MM.1S (cell line): ENCODE data around the gene LRRC42.

ENCODE experiments used
- DNase-seq: peaks from one replicate; pipeline ENCODE4 v3.0.0-alpha.2; 2015
- H2AFZ ChIP-seq: fragments of 300-600 bp; sonication (generic); 2 replicates; pipeline ENCODE4 v1.6.0; 2016; ENCODE audit warnings: antibody characterized with exemption, low read length
- H3F3A ChIP-seq: fragments of 300-600 bp; sonication (generic); 2 replicates; pipeline ENCODE4 v1.6.1; 2016; ENCODE audit warnings: mild to moderate bottlenecking, antibody characterized with exemption, low read length, moderate library complexity, mixed read lengths; ENCODE audit not compliant: insufficient read depth
- H3K27ac ChIP-seq: fragments of 300-600 bp; sonication (generic); 2 replicates; pipeline ENCODE4 v1.5.1; 2016; ENCODE audit warnings: mild to moderate bottlenecking, low read length
- H3K27me3 ChIP-seq: fragments of 300-600 bp; sonication (generic); replicated peaks from 2 replicates; pipeline ENCODE4 v1.6.0; 2016; ENCODE audit warnings: low read length; ENCODE audit not compliant: insufficient read depth
- H3K36me3 ChIP-seq: fragments of 300-600 bp; sonication (generic); replicated peaks from 2 replicates; pipeline ENCODE4 v1.6.1; 2016; ENCODE audit warnings: mild to moderate bottlenecking, low read length, mixed read lengths; ENCODE audit not compliant: insufficient read depth
- H3K4me1 ChIP-seq: fragments of 300-600 bp; sonication (generic); 2 replicates; pipeline ENCODE4 v1.6.1; 2016; ENCODE audit warnings: low read length, mixed read lengths
- H3K4me2 ChIP-seq: fragments of 300-600 bp; sonication (generic); 2 replicates; pipeline ENCODE4 v1.6.0; 2016; ENCODE audit warnings: low read depth, low read length
- H3K4me3 ChIP-seq: fragments of 300-600 bp; sonication (generic); 2 replicates; pipeline ENCODE4 v1.5.1; 2016; ENCODE audit warnings: low read length, mixed read lengths
- H3K79me2 ChIP-seq: fragments of 300-600 bp; sonication (generic); 2 replicates; pipeline ENCODE4 v1.6.1; 2016; ENCODE audit warnings: mixed run types, low read length, mixed read lengths
- H3K9ac ChIP-seq: fragments of 300-600 bp; sonication (generic); 2 replicates; pipeline ENCODE4 v1.6.1; 2016; ENCODE audit warnings: low read length, mixed read lengths
- H3K9me2 ChIP-seq: fragments of 300-600 bp; sonication (generic); replicated peaks from 2 replicates; pipeline ENCODE4 v1.6.1; 2016; ENCODE audit warnings: mild to moderate bottlenecking, low read length, mixed read lengths; ENCODE audit not compliant: insufficient read depth
- H3K9me3 ChIP-seq: fragments of 300-600 bp; sonication (generic); replicated peaks from 2 replicates; pipeline ENCODE4 v1.6.1; 2016; ENCODE audit warnings: mild to moderate bottlenecking, low read length, mixed read lengths; ENCODE audit not compliant: insufficient read depth
- H4K20me1 ChIP-seq: fragments of 300-600 bp; sonication (generic); 2 replicates; pipeline ENCODE4 v1.6.1; 2016; ENCODE audit warnings: mild to moderate bottlenecking, low read length, moderate library complexity, mixed read lengths; ENCODE audit not compliant: insufficient read depth
- CTCF ChIP-seq: fragments of 300-600 bp; sonication (generic); IDR thresholded peaks from 2 replicates; pipeline ENCODE4 v1.5.1; 2016; ENCODE audit warnings: antibody characterized with exemption, low read length, mixed read lengths
- EZH2 ChIP-seq: fragments of 300-600 bp; sonication (generic); optimal IDR thresholded peaks from 2 replicates; pipeline ENCODE3; 2017; ENCODE audit warnings: low read depth, mild to moderate bottlenecking, antibody characterized with exemption, low read length, mixed read lengths
- EZH2phosphoT487 ChIP-seq: fragments of 300-600 bp; sonication (generic); IDR thresholded peaks from 2 replicates; pipeline ENCODE4 v1.6.1; 2018; ENCODE audit warnings: antibody characterized with exemption, low read length

The LRRC42 gene

DNA sequence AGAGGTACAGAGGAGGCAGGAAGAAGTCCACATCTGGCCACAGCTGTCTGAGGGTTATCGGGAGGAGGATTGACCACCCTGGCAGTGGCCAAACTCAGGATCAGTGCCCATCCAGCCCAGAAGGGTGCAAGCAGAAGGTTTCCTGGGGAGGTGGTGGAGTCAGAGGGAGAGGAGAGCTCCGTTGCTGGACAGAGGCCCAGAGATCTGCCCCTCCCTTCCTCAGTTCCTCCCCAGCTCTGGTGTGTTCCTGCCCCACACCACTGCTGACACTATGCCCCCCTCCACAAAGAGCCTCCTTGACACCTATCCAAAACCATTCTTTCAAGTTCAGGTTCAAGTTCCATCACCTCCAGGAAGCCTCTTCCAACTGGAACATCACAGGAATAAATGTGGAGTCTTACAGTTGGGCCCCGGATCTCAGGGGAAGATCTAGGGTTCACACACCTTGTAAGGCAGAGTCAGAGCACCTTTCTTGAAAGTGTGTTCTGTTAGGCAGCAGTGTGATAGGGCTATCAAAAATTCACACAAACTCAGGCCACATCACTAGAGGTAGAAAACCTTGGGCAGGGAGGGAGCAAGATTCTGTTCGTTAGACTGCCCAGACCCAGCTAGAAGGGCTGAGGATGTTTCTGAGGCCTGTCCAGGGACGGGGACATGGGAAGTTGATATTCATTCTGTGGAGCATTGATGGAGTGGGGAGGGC, 64.4 kb downstream of the LRRC42 start:
- Histone ChIP-seq H4K20me1 (no peaks in the 10 kb centered on the region), H3K9me3 (no peaks in the 10 kb centered on the region), H3K9me2 (no peaks in the 10 kb centered on the region), H3K79me2 (no peaks in the 10 kb centered on the region), H3K4me1 (no peaks in the 10 kb centered on the region), H3K27ac (no peak overlapping the region), H3K9ac (no peak overlapping the region), H2AFZ (no peak overlapping the region), H3K27me3 (no peaks in the 10 kb centered on the region), H3K36me3 (no peaks in the 10 kb centered on the region), H3K4me3 (no peak overlapping the region), H3F3A (no peaks in the 10 kb centered on the region), H3K4me2 (no peak overlapping the region)
- TF ChIP-seq EZH2phosphoT487 (no peak), CTCF (no peak), EZH2 (no peak)
- DNase-seq: no peak

DNA sequence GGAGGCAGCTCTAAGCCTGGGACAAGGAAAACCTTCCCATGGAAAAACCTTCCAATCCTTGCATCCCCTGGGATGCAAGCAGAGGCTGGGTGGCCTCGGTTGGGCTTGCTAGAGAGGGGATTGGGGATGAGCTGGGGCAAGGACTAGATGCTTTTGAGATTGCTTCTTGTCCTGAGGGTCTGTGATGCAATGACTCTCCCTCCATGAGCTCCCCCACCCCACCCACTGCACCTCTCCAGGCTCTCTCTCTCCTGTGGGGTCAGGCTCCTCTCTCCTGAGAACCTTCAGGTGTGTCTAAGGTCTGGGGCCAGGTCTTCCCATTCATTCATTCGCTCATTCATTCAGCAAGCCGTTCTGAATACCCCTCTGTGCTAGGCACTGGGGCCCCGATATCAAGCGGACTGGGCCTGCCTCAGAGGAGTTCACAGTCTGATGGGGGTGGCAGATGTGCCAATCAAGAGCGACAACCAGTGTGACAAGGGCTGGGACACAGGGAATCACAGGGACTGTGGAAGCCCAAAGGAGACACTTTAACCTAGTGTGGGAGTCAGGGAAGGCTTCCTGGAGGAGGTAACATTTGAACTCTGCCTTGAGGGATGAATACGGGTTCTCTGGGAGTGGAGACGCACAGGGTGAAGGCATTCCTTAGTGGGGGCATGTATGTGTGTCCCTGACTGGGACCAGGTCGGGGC, 65.3 kb downstream of the LRRC42 start:
- no peak overlapping the region for H3K4me3 ChIP-seq
- H3K79me2 ChIP-seq: no peaks in the 10 kb centered on the region
- TF ChIP-seq EZH2phosphoT487 (no peak), EZH2 (no peak), CTCF (no peak)
- H3F3A ChIP-seq: no peaks in the 10 kb centered on the region
- H3K27ac ChIP-seq: no peak overlapping the region
- no peaks in the 10 kb centered on the region for H3K9me3 ChIP-seq
- H3K4me1 ChIP-seq: no peaks in the 10 kb centered on the region
- no peak for DNase-seq
- H3K36me3 ChIP-seq: no peaks in the 10 kb centered on the region
- no peaks in the 10 kb centered on the region for H3K9me2 ChIP-seq
- H4K20me1 ChIP-seq: no peaks in the 10 kb centered on the region
- no peak overlapping the region for H3K4me2 ChIP-seq
- no peak overlapping the region for H2AFZ ChIP-seq
- H3K9ac ChIP-seq: no peak overlapping the region
- H3K27me3 ChIP-seq: no peaks in the 10 kb centered on the region

- H3K4me3 ChIP-seq: no peak overlapping the region
- DNase-seq: no peak
- no peak overlapping the region for H3K9ac ChIP-seq
- no peak for TF ChIP-seq CTCF
- TF ChIP-seq EZH2phosphoT487: no peak
- TF ChIP-seq EZH2: no peak
- H3K27ac ChIP-seq: no peak overlapping the region
- H4K20me1 ChIP-seq: no peaks in the 10 kb centered on the region
- no peak overlapping the region for H3K4me2 ChIP-seq
- H3K27me3 ChIP-seq: no peaks in the 10 kb centered on the region
- H3K4me1 ChIP-seq: no peaks in the 10 kb centered on the region
- H3K9me2 ChIP-seq: no peaks in the 10 kb centered on the region
- no peaks in the 10 kb centered on the region for H3K36me3 ChIP-seq
- H3K9me3 ChIP-seq: no peaks in the 10 kb centered on the region
- H3F3A ChIP-seq: no peaks in the 10 kb centered on the region
- H2AFZ ChIP-seq: no peak overlapping the region
- no peaks in the 10 kb centered on the region for H3K79me2 ChIP-seq
Measured at GRCh38 chr1:54012008-54012325, 65.8 kb downstream of the LRRC42 start.
